HG03175 (cell line): ENCODE data around the gene RIN3.

ENCODE experiments used
- ATAC-seq: cut with Tn5 transposase; IDR thresholded peaks from one replicate; pipeline ENCODE4 v1.9.1; 2021; ENCODE audit warnings: mild to moderate bottlenecking, moderate library complexity; ENCODE audit not compliant: unreplicated experiment

RIN3 gene

DNA sequence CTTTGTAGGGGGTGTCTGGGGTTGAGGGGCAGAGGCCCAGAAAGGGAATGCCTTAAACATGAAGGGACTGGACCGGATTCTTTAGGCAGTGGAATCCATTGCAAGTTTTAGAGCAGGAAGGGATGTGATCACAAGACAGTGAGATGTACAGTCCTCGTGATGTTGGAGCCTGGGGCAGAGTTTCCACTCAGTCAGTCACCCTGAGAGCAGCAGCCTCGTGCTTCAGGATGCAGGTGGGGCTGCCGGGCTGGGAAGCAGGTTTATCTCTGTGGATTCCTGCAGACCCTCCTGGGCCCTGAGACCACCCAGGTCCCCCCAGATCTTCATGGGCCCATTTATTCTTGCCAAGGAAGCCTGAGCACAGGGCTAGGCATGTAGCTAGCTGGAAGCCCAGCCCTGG is 38.5 kb downstream of the RIN3 start:
- ATAC-seq = peak; percentile 12

DNA sequence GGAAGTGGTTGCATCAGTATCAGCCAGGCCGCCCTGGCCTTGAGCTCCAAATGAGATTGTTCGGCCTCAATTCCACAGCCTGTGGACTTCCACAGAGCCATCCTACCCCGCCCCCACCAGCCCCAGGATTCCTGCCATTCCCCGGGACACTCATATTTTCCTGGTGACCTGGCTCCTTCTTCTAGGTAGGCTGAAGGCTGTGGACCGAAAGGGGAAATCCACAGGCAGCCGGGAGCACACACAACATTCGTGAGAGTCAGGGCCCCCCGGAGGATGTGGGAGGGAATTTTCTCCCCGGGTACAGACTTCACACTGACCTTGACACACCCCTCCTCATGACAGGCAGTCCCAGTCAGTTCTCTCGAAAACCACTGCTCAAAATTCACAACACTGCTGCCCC is 39.9 kb downstream of the RIN3 start:
- ATAC-seq = no peak

- no peak for ATAC-seq
Measured at GRCh38 chr14:92555465-92556111, 42.0 kb downstream of the RIN3 start.

GRCh38 chr14:92556255-92556741 is 42.7 kb downstream of the RIN3 start:
- no peak for ATAC-seq

- no peak for ATAC-seq
Measured at GRCh38 chr14:92556863-92557543, 43.4 kb downstream of the RIN3 start.

GRCh38 chr14:92557544-92557912 is 43.9 kb downstream of the RIN3 start:
- no peak for ATAC-seq

DNA sequence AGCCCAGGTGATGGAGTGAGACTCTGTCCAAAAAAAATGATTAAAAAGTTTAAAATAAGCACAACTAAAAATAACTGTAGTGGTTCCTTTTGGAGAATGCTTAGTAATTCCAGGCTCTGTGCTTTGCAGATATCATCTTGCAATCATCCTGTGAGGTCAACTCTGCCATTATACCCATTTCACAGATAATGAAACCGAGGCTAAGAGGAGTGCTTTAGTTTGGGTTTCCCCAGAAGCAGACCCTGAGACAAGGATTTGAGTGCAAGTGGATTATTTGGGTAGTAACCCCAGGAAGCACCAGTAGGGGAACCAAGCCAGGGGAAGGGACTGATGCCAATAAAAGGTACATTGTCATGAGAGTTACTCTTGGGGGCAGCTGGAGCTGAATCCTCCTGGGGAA is 44.7 kb downstream of the RIN3 start:
- no peak for ATAC-seq

- no peak for ATAC-seq
Measured at GRCh38 chr14:92559486-92559885, 45.9 kb downstream of the RIN3 start.

DNA sequence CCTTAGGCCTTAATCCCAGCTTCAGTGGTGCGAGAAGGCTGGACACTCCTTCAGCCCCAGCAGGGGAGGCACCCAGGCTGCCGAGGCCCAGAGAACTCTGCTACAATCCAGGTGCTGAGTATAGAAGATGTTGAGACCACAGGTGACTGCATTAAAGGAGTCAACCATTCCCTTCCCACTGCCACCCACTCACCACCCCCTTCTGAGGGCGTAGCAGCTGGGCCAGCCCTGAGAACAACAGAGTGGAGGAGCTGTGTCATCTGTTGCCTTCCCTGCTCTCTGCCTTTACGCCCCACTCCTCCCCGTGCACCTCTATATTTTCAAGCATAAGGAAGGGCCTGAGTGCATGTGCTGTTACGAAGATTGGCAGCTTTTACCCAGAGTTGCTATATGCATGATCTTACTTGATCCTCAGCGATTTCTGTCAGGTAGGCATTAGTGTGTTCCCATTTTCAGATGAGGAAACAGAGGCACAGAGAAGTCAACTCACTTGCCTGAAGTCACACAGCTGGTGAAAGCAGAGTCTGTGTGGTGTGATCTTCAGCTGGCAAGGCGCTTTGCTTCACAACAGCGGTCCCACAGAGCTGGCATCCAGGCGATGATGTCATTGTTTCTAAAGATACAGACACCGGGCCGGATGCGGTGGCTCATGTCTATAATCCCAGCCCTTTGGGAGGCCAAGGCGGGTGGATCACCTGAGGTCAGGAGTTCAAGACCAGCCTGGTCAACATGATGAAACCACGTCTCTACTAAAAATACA is 46.7 kb downstream of the RIN3 start:
- ATAC-seq = no peak

DNA sequence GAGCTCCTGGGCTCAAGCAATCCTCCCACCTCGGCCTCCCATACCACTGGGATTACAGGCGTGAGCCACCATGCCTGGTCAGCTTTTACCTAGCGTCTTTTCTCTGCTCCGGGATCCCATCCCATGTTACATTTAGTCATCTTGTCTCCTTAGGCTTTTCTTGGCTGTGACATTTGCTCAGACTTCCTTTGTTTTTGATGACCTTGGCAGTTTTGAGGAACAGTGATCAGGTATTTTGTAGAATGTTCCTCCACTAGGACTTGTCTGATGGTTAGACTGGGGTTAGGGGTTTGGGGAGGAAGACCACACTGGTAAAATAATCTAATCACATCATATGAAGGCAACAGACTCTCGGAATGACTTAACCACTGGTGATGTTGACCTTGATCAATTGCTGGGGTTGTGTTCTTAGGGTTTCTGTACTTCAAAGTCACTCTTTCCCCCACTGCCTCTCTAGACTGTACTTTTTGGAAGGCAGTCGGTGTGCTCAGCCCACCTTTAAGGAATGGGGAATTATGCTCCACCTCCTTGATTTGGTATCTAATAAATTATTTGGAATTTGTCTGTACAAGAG is 48.4 kb downstream of the RIN3 start:
- ATAC-seq = no peak

GRCh38 chr14:92563359-92563758 is 49.8 kb downstream of the RIN3 start:
- peak; percentile 97 for ATAC-seq

GRCh38 chr14:92563765-92564285 is 50.2 kb downstream of the RIN3 start:
- ATAC-seq = no peak

GRCh38 chr14:92564344-92565039 is 50.9 kb downstream of the RIN3 start:
- no peak for ATAC-seq

DNA sequence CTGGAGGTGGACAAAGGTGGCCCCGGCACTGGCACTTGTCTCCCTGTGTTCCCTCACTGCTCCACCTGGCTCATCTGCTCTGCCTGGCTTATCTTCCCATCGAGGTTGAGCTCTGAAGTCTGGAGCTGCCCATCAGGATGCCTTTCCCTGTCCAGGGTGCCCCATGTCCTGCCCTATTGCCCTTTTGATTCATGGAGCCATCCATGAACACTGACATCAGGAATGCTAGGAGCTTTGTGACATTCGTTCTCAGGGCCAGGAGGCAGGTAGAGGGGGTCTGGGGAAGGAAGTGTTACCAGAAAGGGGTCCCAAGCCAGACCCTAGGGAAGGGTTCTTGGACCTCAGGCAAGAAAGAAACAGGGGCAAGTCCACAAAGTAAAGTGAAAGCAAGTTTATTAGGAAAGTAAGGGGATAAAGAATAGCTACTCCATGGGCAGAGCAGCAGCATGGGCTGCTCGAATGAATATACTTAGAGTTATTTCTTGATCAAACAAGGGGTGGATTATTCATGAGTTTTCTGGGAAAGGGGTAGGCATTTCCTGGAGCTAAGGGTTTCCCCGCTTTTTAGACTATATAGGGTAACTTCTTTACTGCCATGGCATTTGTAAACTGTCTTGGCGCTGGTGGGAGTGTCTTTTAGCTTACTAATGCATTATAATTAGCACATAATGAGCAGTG is 51.6 kb downstream of the RIN3 start:
- no peak for ATAC-seq

DNA sequence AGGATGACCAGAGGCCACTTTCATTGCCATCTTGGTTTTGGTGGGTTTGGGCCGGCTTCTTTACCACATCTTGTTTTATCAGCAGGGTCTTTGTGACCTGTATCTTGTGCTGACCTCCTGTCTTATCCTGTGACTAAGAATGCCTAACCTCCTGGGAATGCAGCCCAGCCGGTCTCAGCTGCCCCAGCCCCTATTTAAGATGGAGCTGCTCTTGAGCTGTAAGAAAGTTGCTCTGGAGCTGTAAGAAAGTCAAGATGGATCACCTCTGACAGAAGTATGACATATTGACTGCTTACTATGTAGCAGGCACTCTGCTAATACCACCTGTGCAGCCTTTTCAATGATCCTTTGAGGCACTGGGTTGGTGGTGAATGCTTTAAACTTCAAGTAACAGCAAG is 52.1 kb downstream of the RIN3 start:
- no peak for ATAC-seq

DNA sequence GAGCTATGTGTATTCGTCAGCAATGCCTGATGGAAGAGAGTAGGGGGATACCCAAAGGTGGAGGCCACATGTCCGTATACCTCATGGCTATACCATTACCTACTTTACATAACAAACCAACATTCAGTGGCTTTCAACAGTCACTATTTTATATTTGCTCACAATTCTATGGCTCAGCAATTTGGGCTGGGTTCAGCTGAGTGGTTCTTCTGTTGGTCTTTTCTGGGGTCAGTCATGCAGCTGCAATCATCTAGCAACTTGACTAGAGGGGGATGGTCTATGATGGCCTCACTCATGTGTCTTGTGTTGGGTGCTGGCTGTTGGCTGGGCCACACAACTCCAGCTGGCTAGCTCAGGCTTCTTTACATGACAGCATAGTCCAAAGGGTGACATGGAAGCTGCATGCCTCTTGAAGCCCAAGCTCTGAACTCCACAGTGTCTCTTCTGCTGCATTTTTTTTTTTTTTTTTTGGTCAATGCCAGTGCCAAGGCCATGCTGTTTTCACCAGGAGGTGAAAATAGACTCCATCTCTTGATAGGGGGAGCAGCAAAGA is 53.7 kb downstream of the RIN3 start:
- no peak for ATAC-seq

DNA sequence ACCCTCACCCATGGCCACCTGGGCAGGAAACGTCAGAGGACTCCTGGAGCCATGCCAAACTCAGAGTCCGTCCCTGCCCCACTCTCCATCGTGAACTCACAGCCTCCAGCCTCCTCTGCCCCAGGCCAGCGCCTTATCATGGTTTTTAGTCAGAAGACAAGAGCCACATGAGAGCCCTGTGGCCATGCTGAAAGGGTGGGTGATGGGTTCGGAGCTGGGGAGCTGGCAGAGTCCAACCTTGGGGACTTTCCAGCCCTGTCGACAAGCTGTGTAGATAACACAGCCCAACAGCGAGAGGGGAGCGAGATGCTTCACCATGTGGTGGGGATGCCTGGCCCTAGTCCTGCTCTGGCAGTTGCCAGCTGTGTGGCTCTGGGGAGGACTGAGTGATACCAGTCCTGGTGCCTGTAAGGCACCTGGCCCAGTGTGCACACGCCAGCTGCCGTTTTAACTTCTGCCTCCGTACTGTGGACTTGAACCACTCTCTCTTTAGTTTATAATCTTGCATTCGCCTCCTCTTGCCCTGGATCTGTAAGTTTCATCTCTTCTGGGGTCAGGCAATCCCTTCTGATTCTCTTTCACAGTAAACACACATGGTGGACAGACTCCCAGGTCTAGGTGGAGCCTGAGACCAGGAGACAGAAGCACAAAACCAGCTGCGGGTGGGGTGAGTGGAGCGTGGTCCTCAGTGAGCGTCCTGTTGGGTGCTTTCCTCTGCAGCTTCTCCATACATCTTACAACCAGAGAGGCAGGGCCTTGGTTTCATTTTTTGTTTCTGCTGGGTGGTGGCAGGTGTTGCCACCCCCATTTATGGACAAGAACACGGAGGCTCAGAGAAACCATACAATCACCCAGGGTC is 55.3 kb downstream of the RIN3 start:
- peak; percentile 78 for ATAC-seq

GRCh38 chr14:92570674-92571262 is 57.2 kb downstream of the RIN3 start:
- ATAC-seq = no peak

GRCh38 chr14:92572050-92572449 is 58.5 kb downstream of the RIN3 start:
- ATAC-seq = no peak
